Vagina (tissue), 2 donors: Measurements from ENCODE around the gene SDK2. TPM values are rescaled to one million over a fixed set of nuclear protein-coding genes. Genes with fewer than 3 reads are reported as not detected.

Experiments
- DNase-seq, 2 donors: peaks; one replicate each; pipeline ENCODE4 v3.0.0-alpha.2; 2017; ENCODE audit errors: extremely low spot score in 2 of 2
- H3K27ac ChIP-seq: fragments of 200-600 bp; sonication (generic); one replicate; pipeline ENCODE4 v1.5.1; 2019
- H3K27me3 ChIP-seq: fragments of 200-600 bp; sonication (generic); one replicate; pipeline ENCODE4 v1.5.1; 2019
- H3K36me3 ChIP-seq, 2 donors: fragments of 200-600 bp; sonication (generic); one replicate each; pipeline ENCODE4 v1.5.1; 2017 to 2019
- H3K4me1 ChIP-seq: fragments of 200-600 bp; sonication (generic); one replicate; pipeline ENCODE4 v1.5.1; 2019
- H3K4me3 ChIP-seq, 2 donors: fragments of 200-600 bp; sonication (generic); 1 replicate in 1 of 2; 2 replicates in 1 of 2; pipeline ENCODE4 v1.5.1; 2016 to 2019
- H3K9me3 ChIP-seq: fragments of 200-600 bp; sonication (generic); one replicate; pipeline ENCODE4 v1.5.1; 2019
- POLR2A ChIP-seq, 2 donors: fragments of 450-650 bp; IDR thresholded peaks; one replicate each; pipeline ENCODE4 v1.6.1; 2017; ENCODE audit warnings: antibody characterized with exemption in 2 of 2, mild to moderate bottlenecking in 2 of 2, moderate library complexity in 2 of 2
- POLR2AphosphoS5 ChIP-seq, 2 donors: sonication (generic); formaldehyde crosslinking; IDR thresholded peaks; one replicate each; pipeline ENCODE4 v1.9.0; 2017; ENCODE audit warnings: antibody characterized with exemption in 2 of 2, mild to moderate bottlenecking in 2 of 2, low read depth in 1 of 2; ENCODE audit not compliant: insufficient read depth in 1 of 2
- intact Hi-C: fragments of 100-400 bp; cut with DNase I; formaldehyde crosslinking; loops from one replicate; pipeline ENCODE4 v1.15.1; 2023
- total RNA-seq: library from RNA; depleted of rRNA; stranded (reverse); fragments of >200 nt; gene quantifications from one replicate; pipeline ENCODE4 v1.2.3, GENCODE V29; 2016
- TF ChIP-seq, protein P1 (sequence below), 3 experiments: fragments of 450-650 bp in 2 of 3; fragments of 200-600 bp in 1 of 3; sonication (generic) in 1 of 3; IDR thresholded peaks; one replicate each; pipeline ENCODE4 v1.5.1; 2017 to 2019; ENCODE audit warnings: antibody characterized with exemption in 3 of 3, mild to moderate bottlenecking in 2 of 3, moderate library complexity in 2 of 3

The SDK2 gene
- total RNA-seq, 1 donor from 2014 or later, result 1.7 TPM

DNA sequence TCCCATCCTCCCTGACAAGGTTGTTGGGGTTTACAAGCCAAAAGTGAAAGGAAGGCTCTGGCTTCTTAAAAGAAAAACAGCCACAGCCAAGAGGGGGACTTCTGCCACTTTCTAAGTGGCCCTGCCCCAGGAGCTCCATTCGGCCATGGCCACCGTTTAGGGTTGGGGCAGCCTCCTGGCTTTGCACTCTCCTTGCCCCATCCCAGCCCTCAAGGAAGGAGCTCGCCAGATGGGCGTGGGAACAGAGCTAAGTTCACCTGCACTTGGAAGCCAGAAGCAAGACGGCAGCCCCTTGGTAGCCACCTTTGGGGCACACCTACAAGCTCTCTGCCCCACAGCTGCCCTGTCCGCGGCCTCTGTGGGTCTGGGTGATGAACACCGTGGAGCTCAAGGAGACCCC lies 210.1 kb downstream of the SDK2 start:
- TF ChIP-seq POLR2AphosphoS5 (IDR thresholded peaks at IDR 0.05; ENCODE audit: insufficient read depth in 1 of 2, low read depth in 1 of 2) (no peak), POLR2A (IDR thresholded peaks at IDR 0.05) (no peak)
- TF ChIP-seq, protein P1, sequence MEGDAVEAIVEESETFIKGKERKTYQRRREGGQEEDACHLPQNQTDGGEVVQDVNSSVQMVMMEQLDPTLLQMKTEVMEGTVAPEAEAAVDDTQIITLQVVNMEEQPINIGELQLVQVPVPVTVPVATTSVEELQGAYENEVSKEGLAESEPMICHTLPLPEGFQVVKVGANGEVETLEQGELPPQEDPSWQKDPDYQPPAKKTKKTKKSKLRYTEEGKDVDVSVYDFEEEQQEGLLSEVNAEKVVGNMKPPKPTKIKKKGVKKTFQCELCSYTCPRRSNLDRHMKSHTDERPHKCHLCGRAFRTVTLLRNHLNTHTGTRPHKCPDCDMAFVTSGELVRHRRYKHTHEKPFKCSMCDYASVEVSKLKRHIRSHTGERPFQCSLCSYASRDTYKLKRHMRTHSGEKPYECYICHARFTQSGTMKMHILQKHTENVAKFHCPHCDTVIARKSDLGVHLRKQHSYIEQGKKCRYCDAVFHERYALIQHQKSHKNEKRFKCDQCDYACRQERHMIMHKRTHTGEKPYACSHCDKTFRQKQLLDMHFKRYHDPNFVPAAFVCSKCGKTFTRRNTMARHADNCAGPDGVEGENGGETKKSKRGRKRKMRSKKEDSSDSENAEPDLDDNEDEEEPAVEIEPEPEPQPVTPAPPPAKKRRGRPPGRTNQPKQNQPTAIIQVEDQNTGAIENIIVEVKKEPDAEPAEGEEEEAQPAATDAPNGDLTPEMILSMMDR (IDR thresholded peaks at IDR 0.05), result no peak
- H3K27ac ChIP-seq, result no peak overlapping the region

DNA sequence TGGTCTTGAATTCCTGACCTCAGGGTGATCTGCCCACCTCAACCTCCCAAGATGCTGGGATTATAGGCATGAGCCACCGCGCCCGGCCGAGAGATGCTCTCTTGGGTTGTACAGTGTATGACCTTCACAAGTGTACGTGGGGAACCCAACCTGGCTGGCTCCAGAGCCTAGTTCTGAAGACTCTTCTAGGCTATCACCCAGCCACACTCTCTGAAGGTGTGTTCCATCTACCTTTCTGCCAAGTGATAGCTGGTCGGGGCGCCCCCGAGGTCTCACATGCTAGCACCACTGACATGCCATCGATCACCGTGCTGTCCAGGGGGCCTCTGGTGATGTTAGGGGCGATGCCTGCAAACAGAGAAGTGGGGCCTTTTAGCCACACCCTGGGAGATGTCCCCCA lies 210.7 kb downstream of the SDK2 start:
- no peaks in the 10 kb centered on the region for H3K9me3 ChIP-seq
- TF ChIP-seq POLR2AphosphoS5 (IDR thresholded peaks at IDR 0.05; ENCODE audit: insufficient read depth in 1 of 2, low read depth in 1 of 2) (no peak), POLR2A (IDR thresholded peaks at IDR 0.05) (no peak)
- TF ChIP-seq, protein P1 (IDR thresholded peaks at IDR 0.05), result no peak
- intact Hi-C loops, result no loop called here
- H3K27ac ChIP-seq, result no peak overlapping the region
- DNase-seq, result no peak
- no peaks in the 10 kb centered on the region for H3K27me3 ChIP-seq
- H3K4me1 ChIP-seq, result peaks cover 10% of the 10 kb centered on the region
- no peak overlapping the region for H3K4me3 ChIP-seq
- no peaks in the 10 kb centered on the region for H3K36me3 ChIP-seq

More for the DNA sequence above, 210.1 kb downstream of the SDK2 start:
- Histone ChIP-seq H3K9me3 (no peaks in the 10 kb centered on the region), H3K4me1 (peaks cover 10% of the 10 kb centered on the region), H3K4me3 (no peak overlapping the region), H3K27me3 (no peaks in the 10 kb centered on the region), H3K36me3 (no peaks in the 10 kb centered on the region)
- no peak for DNase-seq
- intact Hi-C loops, result no loop called here

DNA sequence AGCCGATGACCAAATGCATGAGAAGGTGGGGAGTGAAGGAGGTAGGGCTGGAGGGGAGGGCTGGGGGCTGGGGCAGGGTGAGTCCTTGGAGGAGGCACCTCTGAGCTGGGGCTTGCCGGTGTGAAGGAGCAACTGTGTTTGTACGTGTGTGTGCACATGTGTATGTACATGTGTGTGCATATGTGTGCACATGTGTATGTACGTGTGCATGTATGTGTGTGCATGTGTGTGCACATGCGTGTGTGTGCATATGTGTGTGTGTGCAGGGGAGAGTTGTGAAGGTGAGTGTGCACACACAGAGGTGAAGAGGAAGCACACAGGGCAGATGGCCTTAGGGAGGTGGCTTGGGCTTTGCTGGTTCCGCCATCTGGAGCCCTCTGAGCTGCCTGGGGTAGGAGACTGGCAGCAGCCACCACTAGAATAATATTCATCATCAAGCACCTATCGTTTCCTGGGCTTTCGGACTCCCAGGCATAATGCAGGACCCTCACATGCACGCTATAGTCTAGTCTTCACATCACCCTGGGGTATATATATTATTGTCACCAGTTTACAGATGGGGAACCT lies 211.5 kb downstream of the SDK2 start:
- Histone ChIP-seq H3K27me3 (no peaks in the 10 kb centered on the region), H3K36me3 (no peaks in the 10 kb centered on the region), H3K27ac (no peak overlapping the region), H3K4me3 (no peak overlapping the region), H3K4me1 (peaks cover 10% of the 10 kb centered on the region), H3K9me3 (no peaks in the 10 kb centered on the region)
- no peak for DNase-seq
- intact Hi-C loops, result no loop called here
- TF ChIP-seq POLR2AphosphoS5 (IDR thresholded peaks at IDR 0.05; ENCODE audit: insufficient read depth in 1 of 2, low read depth in 1 of 2), result no peak
- TF ChIP-seq POLR2A (IDR thresholded peaks at IDR 0.05), result no peak
- TF ChIP-seq, protein P1 (IDR thresholded peaks at IDR 0.05), result no peak

DNA sequence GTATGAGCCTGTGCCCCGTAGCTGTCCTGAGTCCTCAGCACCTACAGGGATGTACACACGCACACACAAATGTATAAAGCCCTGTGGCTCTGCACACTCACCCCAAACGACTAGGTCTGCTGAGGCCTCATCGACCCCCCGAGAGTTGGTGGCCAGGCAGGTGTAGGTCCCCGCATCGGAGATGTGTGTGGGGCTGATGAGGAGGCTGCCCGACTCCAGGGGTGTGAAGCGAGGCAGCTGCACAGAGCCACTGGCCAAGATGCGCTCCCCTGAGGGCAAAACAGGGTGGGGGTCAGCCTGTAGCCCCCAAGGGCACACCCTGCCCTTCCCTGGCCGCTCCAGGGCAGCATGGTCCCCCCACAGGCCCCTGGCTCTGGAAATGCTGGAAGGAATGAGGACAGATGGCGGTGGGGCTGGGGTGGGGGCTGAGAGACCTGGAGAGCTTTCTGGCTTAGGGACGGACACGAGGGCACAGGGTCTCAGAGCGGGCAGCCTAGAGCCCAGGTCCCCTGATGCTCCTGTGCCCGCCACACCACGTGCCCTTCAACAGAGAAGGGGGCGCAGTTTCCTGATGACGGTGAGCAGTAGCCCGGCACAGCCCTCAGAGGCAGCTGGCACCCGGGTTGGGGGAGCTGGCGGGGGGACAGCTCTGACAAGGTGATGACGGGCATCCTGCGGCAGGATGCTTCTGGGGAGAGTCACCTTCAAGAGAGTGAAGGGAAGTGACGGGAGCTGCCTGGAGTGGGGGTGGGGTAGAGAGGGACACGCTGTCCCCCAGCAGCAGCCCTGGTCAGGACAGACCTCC lies 212.6 kb downstream of the SDK2 start:
- intact Hi-C loops, result no loop called here
- TF ChIP-seq POLR2AphosphoS5 (IDR thresholded peaks at IDR 0.05; ENCODE audit: insufficient read depth in 1 of 2, low read depth in 1 of 2) (no peak), POLR2A (IDR thresholded peaks at IDR 0.05) (no peak)
- TF ChIP-seq, protein P1 (IDR thresholded peaks at IDR 0.05), result no peak

DNA sequence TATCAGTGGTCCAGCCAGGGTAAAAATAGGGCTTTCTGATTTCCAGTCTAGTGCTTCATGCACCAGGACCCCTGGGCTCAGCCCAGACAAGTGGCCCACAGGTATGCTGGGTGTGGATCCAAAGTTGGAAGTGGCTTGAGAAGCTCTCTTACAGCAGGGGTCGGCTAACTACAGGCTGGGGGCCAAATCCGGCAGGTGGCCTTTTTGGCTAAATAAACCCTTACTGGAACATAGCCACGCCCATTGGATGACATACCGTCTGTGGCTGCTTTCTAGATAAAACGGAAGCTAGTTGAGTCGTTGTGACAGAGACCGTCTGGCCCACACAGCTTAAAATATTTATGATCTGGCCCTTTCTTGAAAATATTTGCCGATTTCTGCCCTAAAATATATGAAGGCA lies 213.4 kb downstream of the SDK2 start:
- TF ChIP-seq POLR2A (IDR thresholded peaks at IDR 0.05) (no peak), POLR2AphosphoS5 (IDR thresholded peaks at IDR 0.05; ENCODE audit: insufficient read depth in 1 of 2, low read depth in 1 of 2) (no peak)
- TF ChIP-seq, protein P1 (IDR thresholded peaks at IDR 0.05), result no peak
- no peak overlapping the region for H3K4me3 ChIP-seq
- H3K36me3 ChIP-seq, result no peaks in the 10 kb centered on the region
- peaks cover 10% of the 10 kb centered on the region for H3K4me1 ChIP-seq
- no peak for DNase-seq
- H3K9me3 ChIP-seq, result no peaks in the 10 kb centered on the region
- H3K27ac ChIP-seq, result no peak overlapping the region
- no peaks in the 10 kb centered on the region for H3K27me3 ChIP-seq
- intact Hi-C loops, result no loop called here

More for the DNA sequence above, 212.6 kb downstream of the SDK2 start:
- no peaks in the 10 kb centered on the region for H3K36me3 ChIP-seq
- H3K27ac ChIP-seq, result no peak overlapping the region
- no peak for DNase-seq
- H3K27me3 ChIP-seq, result no peaks in the 10 kb centered on the region
- peaks cover 10% of the 10 kb centered on the region for H3K4me1 ChIP-seq
- H3K4me3 ChIP-seq, result no peak overlapping the region
- H3K9me3 ChIP-seq, result no peaks in the 10 kb centered on the region
